SIG-M5 (cell line): ENCODE results near the gene TMEM253.

Experiments used
- DNase-seq: peaks from one replicate; lab custom pipeline; 2025; lab: John Stamatoyannopoulos, UW

The TMEM253 gene

DNA sequence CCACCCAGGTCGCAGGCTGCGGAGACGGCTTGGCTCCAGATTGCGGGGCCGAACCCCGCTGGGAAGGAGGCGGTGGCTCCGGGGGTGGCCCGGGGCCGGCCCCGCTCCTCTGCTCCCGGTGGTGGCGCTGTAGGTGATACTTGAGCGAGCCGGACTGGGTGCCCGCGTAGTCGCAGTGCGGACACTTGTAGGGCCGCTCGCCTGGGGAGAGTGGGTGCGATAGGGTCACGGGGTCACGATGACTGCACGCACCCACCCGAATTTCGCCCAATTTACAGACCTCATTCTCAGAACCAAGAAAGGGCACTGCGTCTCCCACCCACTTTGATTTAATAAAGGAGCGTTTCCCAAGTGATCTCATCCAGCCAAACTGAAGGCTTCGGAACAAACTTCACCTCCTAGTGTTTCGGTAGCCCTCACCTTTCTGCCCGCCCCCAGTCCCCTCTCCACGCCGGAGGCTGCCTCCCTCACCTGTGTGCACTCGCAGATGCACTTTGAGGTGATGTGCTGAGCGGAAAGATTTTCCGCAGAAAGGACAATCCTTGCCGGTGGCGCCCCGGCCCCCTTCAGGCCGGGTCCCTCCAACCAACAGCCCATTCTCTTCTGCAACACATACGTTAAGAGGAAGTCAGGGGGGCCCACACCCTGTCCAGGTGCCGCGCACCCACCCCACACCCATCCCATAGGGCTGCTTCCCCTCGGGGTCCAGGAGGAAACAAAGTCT, 9.8 kb upstream of the TMEM253 start:
- no peak for DNase-seq

DNA sequence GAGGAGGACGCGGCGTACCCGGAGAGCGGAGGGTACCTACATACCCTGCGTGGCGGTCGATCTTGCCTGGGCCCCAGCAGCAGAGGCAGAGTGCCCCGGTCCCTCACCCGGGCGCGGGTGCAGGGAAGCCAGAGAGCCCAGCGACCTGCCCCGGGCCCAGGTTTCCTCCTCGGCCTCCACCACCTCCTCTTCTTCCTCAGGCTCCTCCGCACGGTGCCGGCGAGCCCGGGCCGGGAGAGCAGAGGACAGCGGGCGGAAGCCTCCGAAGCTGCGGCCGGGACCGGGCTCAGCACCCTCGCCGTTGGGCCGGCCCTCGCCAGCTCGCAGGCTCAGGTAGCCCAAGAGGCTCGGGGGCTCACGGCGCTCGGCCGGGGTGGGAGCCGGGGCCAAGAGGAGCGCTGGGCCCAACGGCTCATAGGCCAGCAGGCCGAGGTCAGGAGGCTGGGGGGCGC, 9.0 kb upstream of the TMEM253 start:
- DNase-seq = no peak

DNA sequence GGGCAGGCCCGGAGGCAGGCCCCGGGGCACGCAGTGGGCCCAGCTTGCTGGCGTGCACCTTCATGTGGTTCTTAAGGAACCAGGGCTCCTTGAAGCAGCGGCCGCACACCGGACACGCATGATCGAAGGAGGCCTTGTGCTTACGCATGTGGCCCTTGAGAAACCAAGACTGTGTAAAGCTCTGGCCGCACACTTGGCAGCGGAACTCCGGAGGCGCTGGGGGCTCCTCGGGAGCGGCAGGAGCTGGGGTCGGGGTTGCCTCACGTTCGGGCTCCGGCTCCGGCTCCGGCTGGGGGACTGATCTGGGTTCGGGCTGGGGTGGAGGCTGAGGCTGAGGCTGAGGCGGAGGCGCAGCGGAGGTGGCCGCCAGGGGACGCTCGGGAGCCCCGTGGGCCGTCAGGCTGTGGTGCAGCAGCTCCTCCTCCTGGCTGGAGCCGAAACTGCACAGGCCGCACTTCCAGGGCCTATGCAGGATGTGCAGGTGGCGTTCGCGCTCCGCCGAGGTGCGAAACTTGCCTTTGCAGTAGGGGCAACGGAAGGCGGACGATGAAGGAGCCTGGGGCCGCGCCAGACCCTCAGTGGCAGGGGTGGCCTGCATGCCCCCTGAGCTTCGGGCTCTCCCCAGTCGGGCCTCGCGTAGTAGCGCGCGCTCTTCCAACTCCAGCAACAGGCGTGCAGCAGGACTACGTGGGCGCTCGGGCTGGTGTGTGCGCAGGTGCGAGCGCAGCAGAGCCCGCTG, 8.4 kb upstream of the TMEM253 start:
- no peak for DNase-seq

GRCh38 chr14:21093018-21093417, 7.8 kb upstream of the TMEM253 start:
- no peak for DNase-seq

DNA sequence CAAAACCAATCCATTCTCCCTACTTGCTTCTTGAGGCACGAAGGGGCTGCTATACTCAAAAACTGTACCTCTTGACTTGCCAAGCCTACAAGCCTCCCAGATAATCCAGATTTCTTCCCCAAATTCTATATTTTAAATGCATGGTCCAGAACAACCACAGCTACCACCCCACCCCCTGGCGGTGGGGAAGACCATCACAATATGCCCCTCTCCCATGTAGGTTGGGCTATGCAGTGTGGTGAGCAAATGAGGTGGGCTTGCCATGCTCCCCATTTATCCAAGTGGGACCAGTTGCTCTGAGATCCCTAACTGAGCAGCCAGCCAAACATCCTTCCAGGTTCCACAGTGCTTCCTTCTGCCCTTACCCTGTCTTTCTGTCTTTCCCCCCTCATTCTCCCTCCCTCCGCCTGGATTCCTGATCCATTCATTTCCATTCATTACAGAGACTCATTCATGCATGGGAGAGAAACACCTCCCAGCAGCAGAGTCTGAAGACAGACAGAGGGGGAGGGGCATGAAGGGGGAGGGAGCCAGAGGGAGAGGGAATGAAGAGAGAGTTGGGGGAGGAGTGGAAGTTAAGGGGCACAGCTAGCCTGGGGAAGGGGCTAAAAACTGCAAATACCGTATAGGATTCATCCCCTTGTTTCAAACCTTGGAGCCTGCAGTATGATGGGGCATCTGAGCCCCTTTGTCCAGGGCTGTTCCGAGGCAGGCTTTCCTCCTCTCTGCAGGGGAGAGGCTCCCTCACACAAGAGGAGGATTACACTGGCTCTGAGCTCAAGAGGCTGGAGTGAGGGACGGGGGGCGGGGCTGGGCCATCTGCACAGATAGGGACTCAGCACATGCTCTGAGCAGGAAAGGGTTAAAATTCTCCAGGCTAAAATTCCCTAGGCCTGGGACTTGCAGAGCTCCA, 6.8 kb upstream of the TMEM253 start:
- DNase-seq = no peak

- DNase-seq = no peak
These were observed 5.2 kb upstream of the TMEM253 start for GRCh38 chr14:21095430-21096205.

- no peak for DNase-seq
These were observed 4.4 kb upstream of the TMEM253 start for GRCh38 chr14:21096438-21096837.

- no peak for DNase-seq
These were observed 3.8 kb upstream of the TMEM253 start for GRCh38 chr14:21096978-21097635.

GRCh38 chr14:21097636-21098075, 3.2 kb upstream of the TMEM253 start:
- DNase-seq = no peak

- DNase-seq = no peak
These were observed 2.6 kb upstream of the TMEM253 start, which contains the start of gene ZNF219 for GRCh38 chr14:21098076-21098891. TSS of gene ZNF219 (minus strand) at chr14:21098655. CDS start at chr14:21093591, 5,064 bp downstream.

GRCh38 chr14:21098892-21099595, 1.8 kb upstream of the TMEM253 start:
- no peak for DNase-seq

DNA sequence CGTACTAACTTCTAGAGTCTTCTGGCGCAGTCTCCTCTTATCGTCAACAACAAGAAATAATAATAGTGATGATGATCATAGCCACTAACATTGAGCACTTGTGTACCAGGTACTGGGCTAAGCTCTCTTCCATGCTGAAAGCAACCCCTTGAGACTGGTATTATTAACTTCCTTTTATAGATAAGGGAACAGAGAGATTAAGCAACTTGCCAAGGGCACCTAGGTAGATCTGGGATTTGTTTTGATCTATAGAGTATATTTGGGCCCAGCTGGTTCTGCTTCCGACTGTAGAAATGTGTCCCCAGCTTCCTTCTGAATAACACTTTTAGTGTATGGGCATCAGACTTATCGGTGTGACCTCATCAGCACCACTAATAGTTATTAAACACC, 1.3 kb upstream of the TMEM253 start:
- no peak for DNase-seq

DNA sequence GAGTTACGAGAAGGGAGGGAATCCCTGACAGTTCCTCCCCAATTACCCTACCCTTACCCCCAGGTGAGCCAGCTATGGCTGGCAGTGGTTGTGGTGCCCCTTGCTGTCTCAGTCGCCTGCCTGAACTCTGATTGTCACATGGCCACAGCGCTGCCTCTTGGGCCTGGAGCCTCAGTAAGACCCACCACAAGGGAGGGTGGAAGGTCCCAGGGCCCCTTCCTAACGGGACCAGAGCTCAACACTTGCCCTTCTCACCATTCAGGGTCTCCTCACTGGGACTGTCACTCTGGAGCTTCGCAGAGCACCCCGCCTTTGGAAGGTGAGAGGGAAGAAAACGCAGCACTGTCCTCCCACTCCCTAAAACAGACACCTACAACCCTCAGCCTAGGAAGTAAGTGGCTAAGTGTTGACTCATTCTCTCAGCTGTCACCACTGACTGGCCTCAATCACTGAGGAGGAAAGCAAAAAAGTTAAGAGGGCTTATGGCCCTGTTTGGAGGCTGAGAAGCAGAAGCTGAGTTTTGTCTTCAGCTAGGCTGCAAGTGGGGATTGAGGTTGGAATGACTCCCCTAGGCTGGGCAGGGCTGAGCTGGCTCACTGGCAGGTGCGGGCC, 1.0 kb downstream of the TMEM253 start:
- no peak for DNase-seq

DNA sequence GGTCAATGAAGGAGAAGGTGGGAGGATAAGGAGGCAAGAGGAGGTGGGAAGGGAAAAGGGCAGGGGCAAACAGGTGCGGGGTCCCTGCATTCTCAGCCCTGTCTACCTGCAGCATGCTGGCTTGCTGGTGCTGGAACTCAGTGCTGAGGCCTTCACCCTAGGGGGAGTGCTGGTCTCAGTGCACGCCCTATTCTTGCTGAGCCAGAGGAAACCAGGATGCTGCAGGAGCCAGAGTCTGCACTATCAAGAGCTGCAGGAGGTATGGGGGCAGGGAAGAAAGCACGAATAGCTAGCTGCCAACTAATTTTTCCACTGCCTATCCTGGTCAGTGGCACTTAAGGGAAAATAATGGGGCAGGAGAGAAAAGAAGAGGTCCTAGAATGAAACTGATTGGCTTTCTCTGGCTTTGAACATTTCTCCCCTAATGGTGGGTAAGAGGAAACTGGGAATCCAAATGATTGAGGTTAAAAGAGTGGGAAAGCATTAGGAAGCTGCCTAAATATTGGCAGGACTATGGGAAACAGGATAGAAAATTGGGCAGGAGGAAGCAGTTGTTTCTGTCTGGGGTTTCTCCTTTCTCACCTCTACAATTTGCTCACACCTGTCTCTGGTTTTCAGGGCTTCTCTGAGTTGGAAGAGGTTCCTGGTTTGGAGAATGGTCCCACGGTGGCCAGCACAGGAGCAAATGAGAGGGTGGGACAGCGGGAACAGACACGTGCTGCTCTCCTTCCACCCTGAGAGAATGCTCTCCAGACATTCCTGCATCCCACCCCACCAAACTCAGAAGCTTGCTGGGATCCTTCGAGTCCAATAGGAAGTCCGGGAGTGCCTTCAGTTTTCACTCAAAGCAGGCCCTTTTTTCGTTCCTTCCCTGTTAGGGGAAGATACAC, 1.9 kb downstream of the TMEM253 start:
- DNase-seq = no peak

DNA sequence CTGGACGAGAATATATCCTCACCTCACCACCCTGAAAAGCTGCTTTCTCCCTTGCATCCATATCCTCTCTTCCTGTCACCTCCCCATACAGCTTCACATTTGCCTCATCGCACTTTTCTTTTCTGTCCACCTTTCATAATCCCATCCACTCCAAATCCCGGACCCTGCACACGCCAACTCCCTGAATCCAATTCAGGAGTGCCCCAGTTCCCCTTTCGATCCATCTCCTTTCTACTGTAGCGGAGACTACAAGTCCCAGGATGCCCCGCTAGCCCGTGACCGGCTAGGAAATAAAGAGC, 2.5 kb downstream of the TMEM253 start:
- peak; percentile 74 for DNase-seq

GRCh38 chr14:21103710-21104447, 3.0 kb downstream of the TMEM253 start:
- peak; percentile 49 for DNase-seq

GRCh38 chr14:21104448-21105060, 3.7 kb downstream of the TMEM253 start:
- no peak for DNase-seq
